Sigmoid colon (tissue), 7 donors: ENCODE data around the gene CUEDC1. TPM values are rescaled to one million over a fixed set of nuclear protein-coding genes. Genes with fewer than 3 reads are reported as not detected.
A peak's percentile ranks its signal among the peaks of the same experiment; 100 is the strongest.

Experiments used
- DNase-seq: peaks from one replicate; pipeline ENCODE4 v3.0.0-alpha.2; 2019
- H3K27ac ChIP-seq, 4 donors: fragments of 200-600 bp; sonication (generic); one replicate each; pipeline ENCODE4 v1.5.1; 2016 to 2019; ENCODE audit warnings: mild to moderate bottlenecking in 1 of 4
- H3K27me3 ChIP-seq, 3 donors: fragments of 200-600 bp; sonication (generic); one replicate each; pipeline ENCODE4 v1.5.1; 2019; ENCODE audit warnings: mild to moderate bottlenecking in 1 of 3
- H3K36me3 ChIP-seq, 4 donors: fragments of 200-600 bp; sonication (generic); one replicate each; pipeline ENCODE4 v1.5.1; 2016 to 2019
- H3K4me1 ChIP-seq, 4 donors: fragments of 200-600 bp; sonication (generic); one replicate each; pipeline ENCODE4 v1.5.1; 2017 to 2019
- H3K4me3 ChIP-seq, 4 donors: fragments of 200-600 bp; sonication (generic); one replicate each; pipeline ENCODE4 v1.5.1; 2017 to 2019; ENCODE audit warnings: mild to moderate bottlenecking in 2 of 4, moderate library complexity in 1 of 4
- H3K9me3 ChIP-seq, 4 donors: fragments of 200-600 bp in 3 of 4; sonication (generic) in 3 of 4; one replicate each; pipeline versions ENCODE4 v1.5.1 to v1.6.1; 2013 to 2019
- CTCF ChIP-seq, 4 experiments: fragments of 450-650 bp in 3 of 4; fragments of 200-600 bp in 1 of 4; IDR thresholded peaks; one replicate each; pipeline ENCODE4 v1.5.1; 2016 to 2019; ENCODE audit warnings: antibody characterized with exemption in 4 of 4, mild to moderate bottlenecking in 3 of 4, moderate library complexity in 2 of 4
- EP300 ChIP-seq, 4 donors: sonication (generic); formaldehyde crosslinking; IDR thresholded peaks; one replicate each; pipeline ENCODE4 v1.6.1; 2017; ENCODE audit warnings: antibody characterized with exemption in 4 of 4
- POLR2A ChIP-seq, 2 donors: fragments of 450-650 bp; IDR thresholded peaks; one replicate each; pipeline ENCODE4 v1.6.1; 2016; ENCODE audit warnings: antibody characterized with exemption in 2 of 2, mild to moderate bottlenecking in 2 of 2, moderate library complexity in 2 of 2
- POLR2AphosphoS5 ChIP-seq, 4 donors: sonication (generic); formaldehyde crosslinking; IDR thresholded peaks; one replicate each; pipeline ENCODE4 v1.6.1; 2017; ENCODE audit warnings: antibody characterized with exemption in 4 of 4
- WGBS, 2 donors: extraction: QIAGEN DNeasy Blood & Tissue Kit; methylation state at CpG; one replicate each; pipeline ENCODE4 v1.1.7; 2013; 5-methylcytosine and 5-hydroxymethylcytosine counted together
- intact Hi-C: fragments of 100-400 bp; cut with DNase I; formaldehyde crosslinking; loops from one replicate; pipeline ENCODE4 v1.15.1; 2023
- polyA plus RNA-seq, 3 donors: library from polyadenylated mRNA; stranded (reverse); fragments of 200-250 nt; gene quantifications; one replicate each; pipeline ENCODE4 v1.2.3, GENCODE V29; 2013
- total RNA-seq, 4 donors: library from RNA; depleted of rRNA; stranded (reverse); fragments of >200 nt; gene quantifications; one replicate each; pipeline ENCODE4 v1.1.0, GENCODE V29; 2016
- donor health status: healthy with polysubstance abuse.
- donor health status: Bipolar disorder and iron deficiency.
- donor health status: healthy.

CUEDC1 gene
- total and polyA plus RNA-seq, 7 donors: 3.0 to 64.0 (median 29.5) TPM

- Histone ChIP-seq H3K9me3 (no peaks in the 10 kb centered on the region), H3K27ac (peak overlapping the region; percentile 82 to 100 (median 97)), H3K27me3 (no peaks in the 10 kb centered on the region), H3K4me3 (no peak overlapping the region), H3K36me3 (no peaks in the 10 kb centered on the region), H3K4me1 (peaks cover 0 to 98% (median 94%) of the 10 kb centered on the region in 4 donors)
- TF ChIP-seq CTCF (IDR thresholded peaks at IDR 0.05) (no peak), POLR2AphosphoS5 (IDR thresholded peaks at IDR 0.05) (peak in 2 of 4 donors; percentile 17 to 28)
- peak; percentile 89 for DNase-seq
- intact Hi-C loops: no loop called here
- 52 to 63% methylated on average over 9 of the region's 9 CpGs for WGBS, 2 donors
These were observed 56.5 kb downstream of the CUEDC1 start for GRCh38 chr17:57898487-57899311.

DNA sequence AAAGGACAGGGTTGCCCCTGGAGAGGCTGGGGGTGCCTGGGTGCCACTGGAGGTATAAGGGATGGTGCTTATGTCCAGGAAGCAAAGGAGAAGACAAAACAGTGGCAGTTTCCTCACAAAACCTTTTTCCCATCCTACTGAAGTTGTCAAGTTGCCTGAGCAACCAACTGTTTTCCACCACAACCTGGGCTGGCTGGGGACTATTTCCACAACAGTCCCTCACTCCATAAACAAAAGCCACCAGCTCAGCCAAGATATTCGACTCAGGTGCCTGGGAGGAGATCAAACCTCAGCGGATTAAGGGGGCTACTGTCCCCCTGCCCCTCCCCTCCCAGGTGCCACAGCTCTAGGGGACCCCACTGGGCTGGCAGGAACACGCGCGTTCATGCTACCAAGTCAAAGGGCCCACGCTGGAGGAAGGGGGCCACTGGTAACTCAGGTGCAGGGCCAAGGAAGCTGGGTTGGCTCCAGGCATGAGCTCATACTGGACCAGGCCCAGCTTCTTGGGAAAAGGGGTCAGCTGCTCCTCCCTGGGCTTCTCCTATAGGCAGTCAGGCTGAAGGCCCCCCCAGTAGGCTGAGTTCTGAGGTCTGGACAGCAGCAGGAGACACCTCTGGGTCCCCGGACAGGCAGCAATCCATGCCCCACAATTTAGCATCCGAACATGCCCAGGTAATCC lies 59.7 kb downstream of the CUEDC1 start:
- Histone ChIP-seq H3K27me3 (no peaks in the 10 kb centered on the region), H3K4me1 (peaks cover 0 to 98% (median 94%) of the 10 kb centered on the region in 4 donors), H3K4me3 (no peak overlapping the region), H3K9me3 (no peaks in the 10 kb centered on the region), H3K36me3 (no peaks in the 10 kb centered on the region), H3K27ac (peak overlapping the region; percentile 97 to 100 (median 98))
- intact Hi-C loops: no loop called here
- peak; percentile 86 for DNase-seq
- WGBS, 2 donors: 68 to 79% methylated on average over 8 of the region's 8 CpGs
- TF ChIP-seq CTCF (IDR thresholded peaks at IDR 0.05) (no peak), EP300 (IDR thresholded peaks at IDR 0.05) (no peak), POLR2A (IDR thresholded peaks at IDR 0.05) (no peak), POLR2AphosphoS5 (IDR thresholded peaks at IDR 0.05) (peak in 2 of 4 donors; percentile 4 to 18)

DNA sequence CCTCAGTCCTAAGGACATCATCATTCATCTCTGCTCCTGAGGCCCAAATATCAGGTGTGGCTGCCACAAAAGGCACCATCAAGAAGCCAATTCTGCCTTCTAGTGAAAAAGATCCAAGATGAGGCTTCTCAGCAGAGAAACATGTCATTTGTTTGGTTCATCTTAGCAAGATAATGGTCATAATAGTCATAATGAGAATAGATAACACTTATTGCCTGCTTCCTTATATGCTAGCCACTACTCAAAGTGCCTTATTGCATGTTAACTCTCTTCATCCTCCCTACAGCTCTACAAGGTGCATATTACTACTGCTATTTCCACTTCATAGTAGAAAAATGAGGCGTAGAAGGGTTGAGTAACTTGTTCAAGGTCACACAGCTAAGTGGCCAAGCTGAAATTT lies 60.4 kb downstream of the CUEDC1 start:
- Histone ChIP-seq H3K4me1 (peaks cover 0 to 98% (median 94%) of the 10 kb centered on the region in 4 donors), H3K9me3 (no peaks in the 10 kb centered on the region), H3K27me3 (no peaks in the 10 kb centered on the region), H3K36me3 (no peaks in the 10 kb centered on the region), H3K27ac (peak overlapping the region; percentile 97 to 100 (median 98)), H3K4me3 (no peak overlapping the region)
- 80 to 90% methylated on average over 1 of the region's 1 CpG for WGBS, 2 donors
- intact Hi-C loops: no loop called here
- TF ChIP-seq POLR2A (IDR thresholded peaks at IDR 0.05): no peak
- no peak for TF ChIP-seq EP300 (IDR thresholded peaks at IDR 0.05)
- TF ChIP-seq CTCF (IDR thresholded peaks at IDR 0.05): no peak
- TF ChIP-seq POLR2AphosphoS5 (IDR thresholded peaks at IDR 0.05): no peak
- no peak for DNase-seq

GRCh38 chr17:57892820-57893595 lies 62.2 kb downstream of the CUEDC1 start:
- H3K4me3 ChIP-seq: peak overlapping the region in 3 of 4 donors; percentile 8 to 26 (median 25)
- DNase-seq: peak; percentile 99
- intact Hi-C loops: loop anchor here (2.0 kb wide), 3 partner anchors 48 to 94 kb away; partner anchors contain the start of gene CUEDC1
- TF ChIP-seq CTCF (IDR thresholded peaks at IDR 0.05) (peak in 1 of 4 experiments; percentile 34), EP300 (IDR thresholded peaks at IDR 0.05) (peak in 2 of 4 donors; percentile 89 to 91), POLR2A (IDR thresholded peaks at IDR 0.05) (peak in 1 of 2 donors; percentile 38), POLR2AphosphoS5 (IDR thresholded peaks at IDR 0.05) (peak; percentile 72 to 91 (median 89))
- H3K4me1 ChIP-seq: peaks cover 0 to 98% (median 94%) of the 10 kb centered on the region in 4 donors
- H3K27me3 ChIP-seq: no peaks in the 10 kb centered on the region
- no peaks in the 10 kb centered on the region for H3K9me3 ChIP-seq
- peak overlapping the region; percentile 97 to 100 (median 98) for H3K27ac ChIP-seq
- 9 to 23% methylated on average over 16 of the region's 16 CpGs for WGBS, 2 donors
- H3K36me3 ChIP-seq: no peaks in the 10 kb centered on the region
